DMS53 treated with DMSO at 0.1 percent for 48 hours (cell line): ENCODE data around the gene ZFYVE26.

Experiments used
- DNase-seq: peaks from one replicate; lab custom pipeline; 2025; ENCODE audit not compliant: unreplicated experiment; lab: John Stamatoyannopoulos, UW

ZFYVE26 gene

GRCh38 chr14:67817750-67818438 is 1.5 kb upstream of the ZFYVE26 start:
- no peak for DNase-seq

GRCh38 chr14:67815573-67816225 is 691 bp downstream of the ZFYVE26 start:
- DNase-seq, result no peak

- no peak for DNase-seq
These were observed 1.6 kb downstream of the ZFYVE26 start for GRCh38 chr14:67814821-67815220.

GRCh38 chr14:67806246-67806645 is 10.1 kb downstream of the ZFYVE26 start:
- no peak for DNase-seq

GRCh38 chr14:67800743-67801142 is 15.6 kb downstream of the ZFYVE26 start:
- DNase-seq, result no peak

GRCh38 chr14:67798731-67799130 is 17.7 kb downstream of the ZFYVE26 start:
- no peak for DNase-seq

GRCh38 chr14:67787673-67788072 is 28.7 kb downstream of the ZFYVE26 start:
- DNase-seq, result no peak

GRCh38 chr14:67785270-67786109 is 30.9 kb downstream of the ZFYVE26 start:
- no peak for DNase-seq

- no peak for DNase-seq
These were observed 32.1 kb downstream of the ZFYVE26 start for GRCh38 chr14:67784244-67784823.

GRCh38 chr14:67782090-67782489 is 34.3 kb downstream of the ZFYVE26 start:
- no peak for DNase-seq

- DNase-seq, result no peak
These were observed 37.6 kb downstream of the ZFYVE26 start for GRCh38 chr14:67778792-67779191.

- DNase-seq, result no peak
These were observed 39.6 kb downstream of the ZFYVE26 start for GRCh38 chr14:67776653-67777322.

GRCh38 chr14:67773844-67774377 is 42.5 kb downstream of the ZFYVE26 start:
- no peak for DNase-seq

- DNase-seq, result no peak
These were observed 48.2 kb downstream of the ZFYVE26 start for GRCh38 chr14:67768219-67768618.

GRCh38 chr14:67766035-67766680 is 50.2 kb downstream of the ZFYVE26 start:
- no peak for DNase-seq

- DNase-seq, result no peak
These were observed 51.1 kb downstream of the ZFYVE26 start for GRCh38 chr14:67765192-67765834.

- DNase-seq, result no peak
These were observed 51.9 kb downstream of the ZFYVE26 start for GRCh38 chr14:67764496-67764895.

GRCh38 chr14:67763158-67763822 is 53.1 kb downstream of the ZFYVE26 start:
- DNase-seq, result peak; percentile 12

- no peak for DNase-seq
These were observed 54.3 kb downstream of the ZFYVE26 start for GRCh38 chr14:67762051-67762450.
